PC-3 (cell line): Measurements from ENCODE around the gene PSORS1C1. TPM values are rescaled to one million over a fixed set of nuclear protein-coding genes. Genes with fewer than 3 reads are reported as not detected.

Source experiments
- ATAC-seq: fragments of 200-7000 bp; cut with Tn5 transposase; 2 replicates; pipeline ENCODE4 v1.9.1; 2020; ENCODE audit warnings: mild to moderate bottlenecking, moderate library complexity
- BruUV-seq: library from RNA; stranded (reverse); fragments of 400-500 nt; replicated peaks from 2 replicates; lab custom pipeline; 2021; lab: Mats Ljungman, UMichigan
- CTCF ChIA-PET: fragments of 300-600 bp; sonication (Branson Sonifier 250); formaldehyde crosslinking; loops from one replicate; lab custom pipeline; 2022; ENCODE audit warnings: antibody characterized with exemption; lab: Charles Lee
- POLR2A ChIA-PET: fragments of 300-600 bp; sonication (Branson Sonifier 250); formaldehyde crosslinking; loops from one replicate; lab custom pipeline; 2022; ENCODE audit warnings: antibody characterized with exemption; ENCODE audit not compliant: unreplicated experiment; lab: Charles Lee
- DNase-seq: peaks from one replicate; pipeline ENCODE4 v3.0.0-alpha.2; 2015
- H2AFZ ChIP-seq: fragments of 300-600 bp; sonication (generic); 2 replicates; pipeline ENCODE4 v1.6.0; 2016; ENCODE audit warnings: antibody characterized with exemption, low read length
- H3F3A ChIP-seq: fragments of 300-600 bp; sonication (generic); one replicate; pipeline ENCODE4 v1.6.0; 2017; ENCODE audit warnings: antibody characterized with exemption, low read length, control low read depth, mild to moderate bottlenecking; ENCODE audit not compliant: unreplicated experiment
- H3K27ac ChIP-seq: fragments of 300-600 bp; sonication (generic); 2 replicates; pipeline ENCODE4 v1.5.1; 2016; ENCODE audit warnings: mild to moderate bottlenecking, low read length
- H3K27me3 ChIP-seq: fragments of 300-600 bp; sonication (generic); 2 replicates; pipeline ENCODE4 v1.6.1; 2016; ENCODE audit warnings: low read length, mixed read lengths
- H3K36me3 ChIP-seq: fragments of 300-600 bp; sonication (generic); 2 replicates; pipeline ENCODE4 v1.6.1; 2016; ENCODE audit warnings: low read depth, mixed run types, low read length, mixed read lengths
- H3K4me1 ChIP-seq: fragments of 300-600 bp; sonication (generic); 2 replicates; pipeline ENCODE4 v1.5.1; 2016; ENCODE audit warnings: low read length; ENCODE audit not compliant: insufficient read depth
- H3K4me2 ChIP-seq: fragments of 300-600 bp; sonication (generic); 2 replicates; pipeline ENCODE4 v1.6.0; 2016; ENCODE audit warnings: low read length
- H3K4me3 ChIP-seq: fragments of 300-600 bp; sonication (generic); 2 replicates; pipeline ENCODE4 v1.5.1; 2016; ENCODE audit warnings: mild to moderate bottlenecking, low read length, mixed read lengths
- H3K79me2 ChIP-seq: fragments of 300-600 bp; sonication (generic); 2 replicates; pipeline ENCODE4 v1.6.1; 2017; ENCODE audit warnings: low read length, mixed read lengths
- H3K9ac ChIP-seq: fragments of 300-600 bp; sonication (generic); 2 replicates; pipeline ENCODE4 v1.6.0; 2016; ENCODE audit warnings: mild to moderate bottlenecking, low read length
- H3K9me2 ChIP-seq: fragments of 300-600 bp; sonication (generic); replicated peaks from 2 replicates; pipeline ENCODE4 v1.6.1; 2016; ENCODE audit warnings: mixed run types, low read length, mixed read lengths
- H3K9me3 ChIP-seq: fragments of 300-600 bp; sonication (generic); 2 replicates; pipeline ENCODE4 v1.6.1; 2016; ENCODE audit warnings: low read length, mixed read lengths
- H4K20me1 ChIP-seq: fragments of 300-600 bp; sonication (generic); 2 replicates; pipeline ENCODE4 v1.6.1; 2016; ENCODE audit warnings: low read length, mixed read lengths
- EZH2 ChIP-seq: fragments of 300-600 bp; sonication (generic); IDR thresholded peaks from one replicate; pipeline ENCODE4 v1.6.1; 2017; ENCODE audit warnings: antibody characterized with exemption, mild to moderate bottlenecking, low read length; ENCODE audit not compliant: unreplicated experiment
- EZH2phosphoT487 ChIP-seq: fragments of 300-600 bp; sonication (generic); IDR thresholded peaks from 2 replicates; pipeline ENCODE4 v1.6.1; 2018; ENCODE audit warnings: mild to moderate bottlenecking, antibody characterized with exemption, low read length, borderline replicate concordance
- intact Hi-C: fragments of 100-400 bp; cut with micrococcal nuclease; formaldehyde crosslinking; loops from 2 replicates; pipeline ENCODE4 v1.9.0; 2023
- total RNA-seq: library from RNA; depleted of rRNA; stranded (reverse); fragments of >200 nt; gene quantifications from 2 replicates; pipeline ENCODE4 v1.2.3, GENCODE V29; 2014
- TF ChIP-seq, protein P1 (sequence below): fragments of 300-600 bp; sonication (generic); conservative IDR thresholded peaks from 2 replicates; pipeline ENCODE4 v1.5.1; 2017; ENCODE audit warnings: antibody characterized with exemption, low read depth, mild to moderate bottlenecking, low read length

PSORS1C1 gene
- total RNA-seq, 1 experiment from 2014 or later = 2.0 TPM

DNA sequence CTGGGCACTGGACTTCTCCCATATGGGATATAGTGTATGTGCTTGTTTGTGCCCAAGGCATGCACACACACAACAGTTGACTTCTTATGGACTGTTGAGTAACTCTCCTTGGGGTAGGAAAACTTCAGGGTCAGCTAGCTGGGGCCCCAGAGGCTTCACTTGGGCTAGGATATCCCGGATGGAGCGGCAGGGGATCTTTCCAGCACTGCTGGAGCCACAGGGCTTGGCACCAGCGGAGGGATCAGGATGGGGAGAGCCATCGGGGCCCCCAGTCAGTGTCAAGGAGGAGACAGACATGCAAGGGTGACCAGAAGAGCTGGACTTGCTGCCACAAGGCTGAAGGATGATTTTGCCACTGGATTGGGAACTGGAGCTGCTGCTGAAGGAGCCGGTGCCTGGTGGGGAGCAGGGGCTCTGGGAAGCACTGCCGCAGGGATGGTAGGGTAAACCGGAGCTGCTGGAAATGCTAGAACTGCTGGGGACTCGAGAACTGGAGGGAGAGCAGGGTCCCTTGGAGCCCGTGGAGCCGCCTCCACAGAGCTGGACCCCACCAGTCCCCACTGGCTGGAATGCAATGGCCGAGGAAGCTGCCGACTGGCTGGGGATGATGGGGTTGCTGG is 1.5 kb downstream of the PSORS1C1 start:
- Histone ChIP-seq H3K9ac (no peak overlapping the region), H3K27ac (no peak overlapping the region), H3K27me3 (no peaks in the 10 kb centered on the region), H3F3A (no peaks in the 10 kb centered on the region), H3K79me2 (peaks cover 26% of the 10 kb centered on the region), H2AFZ (no peak overlapping the region), H3K36me3 (no peaks in the 10 kb centered on the region), H3K4me2 (peak overlapping the region; percentile 84), H3K4me3 (no peak overlapping the region), H4K20me1 (no peaks in the 10 kb centered on the region), H3K4me1 (peaks cover 36% of the 10 kb centered on the region), H3K9me3 (no peaks in the 10 kb centered on the region), H3K9me2 (no peaks in the 10 kb centered on the region)
- no TSS peak for BruUV-seq
- POLR2A ChIA-PET = no interaction called here
- CTCF ChIA-PET = no interaction called here
- TF ChIP-seq EZH2phosphoT487 (no peak), EZH2 (no peak)
- TF ChIP-seq, protein P1, sequence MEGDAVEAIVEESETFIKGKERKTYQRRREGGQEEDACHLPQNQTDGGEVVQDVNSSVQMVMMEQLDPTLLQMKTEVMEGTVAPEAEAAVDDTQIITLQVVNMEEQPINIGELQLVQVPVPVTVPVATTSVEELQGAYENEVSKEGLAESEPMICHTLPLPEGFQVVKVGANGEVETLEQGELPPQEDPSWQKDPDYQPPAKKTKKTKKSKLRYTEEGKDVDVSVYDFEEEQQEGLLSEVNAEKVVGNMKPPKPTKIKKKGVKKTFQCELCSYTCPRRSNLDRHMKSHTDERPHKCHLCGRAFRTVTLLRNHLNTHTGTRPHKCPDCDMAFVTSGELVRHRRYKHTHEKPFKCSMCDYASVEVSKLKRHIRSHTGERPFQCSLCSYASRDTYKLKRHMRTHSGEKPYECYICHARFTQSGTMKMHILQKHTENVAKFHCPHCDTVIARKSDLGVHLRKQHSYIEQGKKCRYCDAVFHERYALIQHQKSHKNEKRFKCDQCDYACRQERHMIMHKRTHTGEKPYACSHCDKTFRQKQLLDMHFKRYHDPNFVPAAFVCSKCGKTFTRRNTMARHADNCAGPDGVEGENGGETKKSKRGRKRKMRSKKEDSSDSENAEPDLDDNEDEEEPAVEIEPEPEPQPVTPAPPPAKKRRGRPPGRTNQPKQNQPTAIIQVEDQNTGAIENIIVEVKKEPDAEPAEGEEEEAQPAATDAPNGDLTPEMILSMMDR = no peak
- intact Hi-C loops = loop anchor here (1.0 kb wide), 1 partner anchor 22 kb away; no protein-coding TSS in a partner anchor
- DNase-seq (no peak), ATAC-seq (no peak)

DNA sequence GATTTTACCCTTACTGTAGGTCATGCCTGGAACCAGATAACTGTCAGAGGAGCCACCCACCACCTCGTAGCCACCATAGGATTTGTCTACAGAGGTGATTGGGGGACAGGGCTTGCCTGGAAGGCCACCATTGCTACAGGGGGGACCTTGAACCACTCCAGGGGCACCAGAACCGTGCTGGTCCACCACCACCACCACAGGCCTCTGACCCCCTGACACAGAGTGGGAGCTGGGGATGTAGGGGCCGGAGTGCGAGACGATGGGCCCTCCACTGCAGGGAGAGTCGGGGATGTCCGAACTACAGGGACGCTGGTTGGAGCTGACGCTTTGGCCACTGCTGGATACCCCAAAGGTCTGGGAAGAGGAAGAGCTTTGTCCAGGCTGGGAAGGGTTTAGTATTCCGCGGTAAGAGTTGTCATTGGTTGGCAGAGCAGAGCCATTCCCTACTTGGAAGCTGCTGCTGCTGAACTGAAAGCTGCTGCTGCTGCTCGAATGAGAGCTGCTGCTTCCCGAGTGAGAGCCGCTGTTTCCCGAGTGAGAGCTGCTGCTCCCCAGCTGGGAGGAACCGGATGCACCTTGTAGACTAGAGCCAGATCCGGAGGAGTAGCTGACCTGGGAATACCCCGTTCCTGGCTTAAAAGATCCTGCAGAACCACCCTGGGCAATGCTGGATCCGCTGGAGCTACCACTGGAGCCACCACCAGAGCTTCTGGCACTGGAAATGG is 2.2 kb downstream of the PSORS1C1 start:
- Histone ChIP-seq H3K79me2 (peaks cover 26% of the 10 kb centered on the region), H3K27me3 (no peaks in the 10 kb centered on the region), H2AFZ (no peak overlapping the region), H3K4me2 (0 out of 2 replicates have a peak overlapping the region, but pooled peaks have one; percentile 26), H3K9me3 (no peaks in the 10 kb centered on the region), H3K9me2 (no peaks in the 10 kb centered on the region), H3K4me1 (peaks cover 36% of the 10 kb centered on the region), H3K9ac (no peak overlapping the region), H3K27ac (no peak overlapping the region), H4K20me1 (no peaks in the 10 kb centered on the region), H3K36me3 (no peaks in the 10 kb centered on the region), H3K4me3 (no peak overlapping the region), H3F3A (no peaks in the 10 kb centered on the region)
- ATAC-seq (no peak), DNase-seq (no peak)
- intact Hi-C loops = no loop called here
- TF ChIP-seq EZH2 (no peak), EZH2phosphoT487 (no peak)
- TF ChIP-seq, protein P1 = no peak
- BruUV-seq = no TSS peak
- ChIA-PET POLR2A (no interaction called here), CTCF (interaction anchor here (0.5 kb wide), 1 partner anchor 44 kb away, joined by 3 read pairs; no protein-coding TSS in a partner anchor)

DNA sequence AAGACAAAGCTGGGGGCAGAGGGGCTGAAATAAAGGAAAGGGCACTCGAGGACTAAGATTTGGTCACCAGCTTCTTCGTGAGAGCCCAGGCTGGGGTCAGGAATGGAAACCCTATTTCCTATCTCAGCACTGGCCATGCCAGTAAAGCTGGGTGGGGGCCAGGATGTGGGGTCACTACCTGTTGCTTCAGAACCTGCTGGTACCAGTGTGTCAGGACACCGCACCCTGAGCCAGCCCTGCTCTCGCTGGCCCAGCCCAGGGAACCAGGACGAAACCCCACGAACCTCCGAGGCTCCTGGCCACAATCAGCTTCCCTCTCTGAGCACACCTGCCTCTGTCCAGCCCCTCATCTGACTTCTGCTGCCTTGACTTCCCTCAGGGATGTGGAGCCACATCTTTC is 3.6 kb downstream of the PSORS1C1 start:
- no peaks in the 10 kb centered on the region for H3K9me2 ChIP-seq
- no peaks in the 10 kb centered on the region for H4K20me1 ChIP-seq
- H2AFZ ChIP-seq = no peak overlapping the region
- intact Hi-C loops = no loop called here
- H3F3A ChIP-seq = no peaks in the 10 kb centered on the region
- H3K27ac ChIP-seq = no peak overlapping the region
- DNase-seq = no peak
- no peak overlapping the region for H3K4me2 ChIP-seq
- H3K27me3 ChIP-seq = no peaks in the 10 kb centered on the region
- no peak overlapping the region for H3K9ac ChIP-seq
- TF ChIP-seq EZH2 (no peak), EZH2phosphoT487 (no peak)
- TF ChIP-seq, protein P1 = no peak
- ChIA-PET POLR2A (no interaction called here), CTCF (no interaction called here)
- H3K4me1 ChIP-seq = peaks cover 28% of the 10 kb centered on the region
- no TSS peak for BruUV-seq
- no peak overlapping the region for H3K4me3 ChIP-seq
- no peaks in the 10 kb centered on the region for H3K36me3 ChIP-seq
- H3K79me2 ChIP-seq = peaks cover 26% of the 10 kb centered on the region
- no peak for ATAC-seq
- no peaks in the 10 kb centered on the region for H3K9me3 ChIP-seq
